GM19463 (cell line): ENCODE measurements around the gene IL17RE.
"Not testable (repeated sequence)": the region's sequence is repeated elsewhere in the genome, so short reads cannot be mapped to it uniquely, and the experiment has no call there.

Experiments used
- ATAC-seq: cut with Tn5 transposase; IDR thresholded peaks from one replicate; pipeline ENCODE4 v1.9.1; 2021; ENCODE audit warnings: mild to moderate bottlenecking, moderate library complexity; ENCODE audit not compliant: unreplicated experiment

IL17RE gene

GRCh38 chr3:9879830-9880549, 22.7 kb upstream of the IL17RE start, which contains the start of gene CIDEC:
CIDEC (minus strand) TSS chr3:9880253; CDS start chr3:9878486, 1,767 bp downstream.
- ATAC-seq, result peak; percentile 48

- no peak for ATAC-seq
Measured at GRCh38 chr3:9881441-9881840, 21.2 kb upstream of the IL17RE start.

GRCh38 chr3:9883706-9884554, 18.7 kb upstream of the IL17RE start:
- no peak for ATAC-seq

- no peak for ATAC-seq
Measured at GRCh38 chr3:9884555-9885165, 18.0 kb upstream of the IL17RE start.

GRCh38 chr3:9886328-9886727, 16.3 kb upstream of the IL17RE start:
- no peak for ATAC-seq

- no peak for ATAC-seq
Measured at GRCh38 chr3:9887480-9887879, 15.2 kb upstream of the IL17RE start.

GRCh38 chr3:9888540-9888939, 14.1 kb upstream of the IL17RE start:
- no peak for ATAC-seq

GRCh38 chr3:9889405-9889804, 13.2 kb upstream of the IL17RE start:
- ATAC-seq, result no peak

GRCh38 chr3:9890249-9891071, 12.2 kb upstream of the IL17RE start, which contains the start of gene JAGN1:
JAGN1 (plus strand) TSS chr3:9890610; CDS start chr3:9890723, 113 bp downstream.
- peak; percentile 72 for ATAC-seq

GRCh38 chr3:9891072-9891622, 11.5 kb upstream of the IL17RE start:
- no peak for ATAC-seq

GRCh38 chr3:9893739-9894138, 8.9 kb upstream of the IL17RE start:
- no peak for ATAC-seq

GRCh38 chr3:9895715-9896114, 6.9 kb upstream of the IL17RE start:
- ATAC-seq, result not testable (repeated sequence)

GRCh38 chr3:9896755-9897407, 5.8 kb upstream of the IL17RE start:
- not testable (repeated sequence) for ATAC-seq

GRCh38 chr3:9897408-9898372, 5.0 kb upstream of the IL17RE start:
- peak; percentile 60 for ATAC-seq

GRCh38 chr3:9898467-9899241, 4.0 kb upstream of the IL17RE start:
- no peak for ATAC-seq

- no peak for ATAC-seq
Measured at GRCh38 chr3:9899289-9899791, 3.3 kb upstream of the IL17RE start.

- ATAC-seq, result not testable (repeated sequence)
Measured at GRCh38 chr3:9900965-9901415, 1.7 kb upstream of the IL17RE start.

- no peak for ATAC-seq
Measured at GRCh38 chr3:9901967-9902366, 681 bp upstream of the IL17RE start.
